ENCODE measurements around the gene MT1E. TPM values are rescaled to one million over a fixed set of nuclear protein-coding genes. Genes with fewer than 3 reads are reported as not detected.

The MT1E gene
- total and polyA plus RNA-seq, 2 of the 13 experiments (the other 11 are each of a cell fraction or from before 2014, with no cell fraction given) = 110 to 1,072 TPM

GRCh38 chr16:56669005-56669839, 43.6 kb downstream of the MT1E start, which contains the start of gene MT1H:
MT1H (plus strand) TSS chr16:56669814; CDS start chr16:56669885, 71 bp downstream.
- no peaks in the 10 kb centered on the region for H3K9me3 ChIP-seq (ENCODE audit: low read length)
- CTCF ChIA-PET (ENCODE audit: low intra/inter-chr PET ratio, low total read pairs) = no interaction called here
- H3K4me2 ChIP-seq (ENCODE audit: low read depth, low read length) = no peak within 1 kb of the TSS
- in situ Hi-C loops (cut with HindIII; ENCODE audit: extremely low pct_ligation_motif_present, low pct_unique_long_range_greater_than_20kb) (no loop called here), intact Hi-C loops (cut with micrococcal nuclease; ENCODE audit: unreplicated experiment) (no loop called here)
- FAIRE-seq = no peak
- DNase-seq (ENCODE audit: low spot score) = no peak
- no peak for ATAC-seq
- WGBS (ENCODE audit: low lambda C conversion rate) = 66% methylated on average over 33 of the region's 38 CpGs
- no peaks in the 10 kb centered on the region for H3K36me3 ChIP-seq (replicated peaks in 1 of 2; ENCODE audit: control insufficient read depth in 1 of 2, insufficient read depth in 2 of 2, low read length in 2 of 2)
- H3K4me1 ChIP-seq (ENCODE audit: insufficient read depth, low read length) = peaks cover 27% of the 10 kb centered on the region
- H4K20me1 ChIP-seq (ENCODE audit: insufficient read depth, low read length) = no peaks in the 10 kb centered on the region
- 0 out of 2 replicates have a peak, but pooled peaks have one; percentile 16 for TF ChIP-seq NRL (CRISPR knock-in tag; IDR thresholded peaks at IDR 0.05; ENCODE audit: borderline replicate concordance)
- TF ChIP-seq ZNF30 (CRISPR knock-in tag; IDR thresholded peaks at IDR 0.05) = peak; percentile 49; the same call in 1 of the 2 replicates
- no peak for TF ChIP-seq U2AF2 (IDR thresholded peaks at IDR 0.05; ENCODE audit: low read depth, low read length)
- H3K4me3 ChIP-seq (replicated peaks in 1 of 3; ENCODE audit: insufficient read depth in 1 of 3, low read depth in 2 of 3, low read length in 3 of 3) = no peak within 1 kb of the TSS
- no peak within 1 kb of the TSS for H3K27ac ChIP-seq (ENCODE audit: extremely low read length, insufficient read depth, low read length)
- no TSS peak for BruUV-seq (replicated peaks)
- peaks cover 7 to 43% of the 10 kb centered on the region in 2 experiments for H3K27me3 ChIP-seq (ENCODE audit: control insufficient read depth in 1 of 2, insufficient read depth in 2 of 2, low read length in 2 of 2)
- POLR2A ChIA-PET = no interaction called here
- no peak within 1 kb of the TSS for H3K9ac ChIP-seq (ENCODE audit: insufficient read depth, low read depth, low read length)
- H2AFZ ChIP-seq (ENCODE audit: low read length) = no peak within 1 kb of the TSS
- H3K79me2 ChIP-seq (ENCODE audit: insufficient read depth, low read length) = no peaks in the 10 kb centered on the region

GRCh38 chr16:56669840-56670619, 44.4 kb downstream of the MT1E start:
- no peak for FAIRE-seq
- POLR2A ChIA-PET = interaction anchor here (1.1 kb wide), 1 partner anchor 45 kb away, joined by 3 read pairs; the partner anchor contains the start of gene MT1E
- no peak overlapping the region for H3K4me2 ChIP-seq (ENCODE audit: low read depth, low read length)

More at GRCh38 chr16:56669840-56670619, 44.4 kb downstream of the MT1E start:
- TF ChIP-seq KDM5B (CRISPR knock-in tag; IDR thresholded peaks at IDR 0.05; ENCODE audit: borderline replicate concordance) (0 out of 2 replicates have a peak, but pooled peaks have one; percentile 3), MEIS2 (CRISPR knock-in tag; IDR thresholded peaks at IDR 0.05) (no peak), ZNF20 (CRISPR knock-in tag; IDR thresholded peaks at IDR 0.05) (no peak)
- H2AFZ ChIP-seq (ENCODE audit: low read length) = no peak overlapping the region
- peaks cover 27% of the 10 kb centered on the region for H3K4me1 ChIP-seq (ENCODE audit: insufficient read depth, low read length)
- H3K27me3 ChIP-seq (ENCODE audit: control insufficient read depth in 1 of 2, insufficient read depth in 2 of 2, low read length in 2 of 2) = peaks cover 7 to 43% of the 10 kb centered on the region in 2 experiments
- DNase-seq (ENCODE audit: low spot score) (no peak), ATAC-seq (no peak)
- no peak overlapping the region for H3K27ac ChIP-seq (ENCODE audit: extremely low read length, insufficient read depth, low read length)
- intact Hi-C loops (cut with micrococcal nuclease; ENCODE audit: unreplicated experiment) = loop anchor here (5.0 kb wide), 1 partner anchor 192 kb away; no protein-coding TSS in a partner anchor
- no peaks in the 10 kb centered on the region for H3K9me3 ChIP-seq (ENCODE audit: low read length)
- no TSS peak for BruUV-seq (replicated peaks)
- no peaks in the 10 kb centered on the region for H3K79me2 ChIP-seq (ENCODE audit: insufficient read depth, low read length)
- H3K4me3 ChIP-seq (replicated peaks in 1 of 3; ENCODE audit: insufficient read depth in 1 of 3, low read depth in 2 of 3, low read length in 3 of 3) = no peak overlapping the region
- in situ Hi-C loops (cut with HindIII; ENCODE audit: extremely low pct_ligation_motif_present, low pct_unique_long_range_greater_than_20kb) = no loop called here
- H3K9ac ChIP-seq (ENCODE audit: insufficient read depth, low read depth, low read length) = no peak overlapping the region
- H4K20me1 ChIP-seq (ENCODE audit: insufficient read depth, low read length) = no peaks in the 10 kb centered on the region
- WGBS (ENCODE audit: low lambda C conversion rate) = 43% methylated on average over 19 of the region's 19 CpGs
- CTCF ChIA-PET (ENCODE audit: low intra/inter-chr PET ratio, low total read pairs) = no interaction called here
- H3K36me3 ChIP-seq (replicated peaks in 1 of 2; ENCODE audit: control insufficient read depth in 1 of 2, insufficient read depth in 2 of 2, low read length in 2 of 2) = no peaks in the 10 kb centered on the region

All from HepG2 (cell line).